ENCODE results near the gene BCL7A.

The BCL7A gene

DNA sequence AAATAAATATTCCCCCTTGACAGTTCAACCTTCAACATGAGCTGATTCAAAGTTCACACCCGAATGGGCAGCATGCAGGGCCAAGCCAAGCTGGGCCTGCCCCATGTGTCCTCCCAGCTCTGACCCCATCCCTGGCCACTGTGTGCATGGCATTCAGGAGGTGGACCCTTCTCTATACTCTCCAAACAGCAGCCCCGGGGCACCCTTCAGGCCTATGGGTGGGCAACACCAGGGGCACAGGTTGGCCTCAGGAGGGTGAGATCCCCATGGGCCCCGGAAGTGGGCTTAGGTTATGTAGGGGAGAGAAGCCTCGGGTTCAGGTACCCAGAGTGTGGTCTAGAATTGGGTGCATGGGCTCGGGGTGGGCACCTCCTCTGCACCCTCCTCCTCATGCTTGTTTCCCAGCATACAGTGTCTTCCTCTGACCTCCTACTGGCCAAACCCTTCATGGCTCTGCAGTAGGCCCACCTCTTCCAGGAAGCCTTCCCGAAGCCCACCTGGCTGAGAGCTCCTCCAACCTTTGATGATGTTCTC is 31.5 kb upstream of the BCL7A start:
- no peak for DNase-seq (ENCODE audit: low spot score)
- CTCF ChIA-PET, result interaction anchor here (0.7 to 1.0 kb wide), 2 partner anchors 196 to 499 kb away, joined by 3 read pairs; no protein-coding TSS in a partner anchor
- H3K27ac ChIP-seq, result peak overlapping the region; percentile 38
- POLR2A ChIA-PET (ENCODE audit: low non-redundant PET), result no interaction called here
- TF ChIP-seq, protein P1, sequence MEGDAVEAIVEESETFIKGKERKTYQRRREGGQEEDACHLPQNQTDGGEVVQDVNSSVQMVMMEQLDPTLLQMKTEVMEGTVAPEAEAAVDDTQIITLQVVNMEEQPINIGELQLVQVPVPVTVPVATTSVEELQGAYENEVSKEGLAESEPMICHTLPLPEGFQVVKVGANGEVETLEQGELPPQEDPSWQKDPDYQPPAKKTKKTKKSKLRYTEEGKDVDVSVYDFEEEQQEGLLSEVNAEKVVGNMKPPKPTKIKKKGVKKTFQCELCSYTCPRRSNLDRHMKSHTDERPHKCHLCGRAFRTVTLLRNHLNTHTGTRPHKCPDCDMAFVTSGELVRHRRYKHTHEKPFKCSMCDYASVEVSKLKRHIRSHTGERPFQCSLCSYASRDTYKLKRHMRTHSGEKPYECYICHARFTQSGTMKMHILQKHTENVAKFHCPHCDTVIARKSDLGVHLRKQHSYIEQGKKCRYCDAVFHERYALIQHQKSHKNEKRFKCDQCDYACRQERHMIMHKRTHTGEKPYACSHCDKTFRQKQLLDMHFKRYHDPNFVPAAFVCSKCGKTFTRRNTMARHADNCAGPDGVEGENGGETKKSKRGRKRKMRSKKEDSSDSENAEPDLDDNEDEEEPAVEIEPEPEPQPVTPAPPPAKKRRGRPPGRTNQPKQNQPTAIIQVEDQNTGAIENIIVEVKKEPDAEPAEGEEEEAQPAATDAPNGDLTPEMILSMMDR (conservative IDR thresholded peaks at IDR 0.05; ENCODE audit: low read depth), result no peak

GRCh38 chr12:121990692-121991603 is 30.7 kb upstream of the BCL7A start:
- POLR2A ChIA-PET (ENCODE audit: low non-redundant PET), result no interaction called here
- TF ChIP-seq, protein P1 (conservative IDR thresholded peaks at IDR 0.05; ENCODE audit: low read depth), result no peak
- peak overlapping the region; percentile 97 for H3K27ac ChIP-seq
- CTCF ChIA-PET, result no interaction called here
- DNase-seq (ENCODE audit: low spot score), result no peak

- POLR2A ChIA-PET (ENCODE audit: low non-redundant PET), result no interaction called here
- H3K27ac ChIP-seq, result peak overlapping the region; percentile 97
- CTCF ChIA-PET, result interaction anchor here (0.6 to 0.7 kb wide), 2 partner anchors 38 to 173 kb away, joined by 3 to 7 read pairs; no protein-coding TSS in a partner anchor
- peak; percentile 96 for DNase-seq (ENCODE audit: low spot score)
- TF ChIP-seq, protein P1 (conservative IDR thresholded peaks at IDR 0.05; ENCODE audit: low read depth), result no peak
These were observed 29.4 kb upstream of the BCL7A start for GRCh38 chr12:121992059-121992879.

DNA sequence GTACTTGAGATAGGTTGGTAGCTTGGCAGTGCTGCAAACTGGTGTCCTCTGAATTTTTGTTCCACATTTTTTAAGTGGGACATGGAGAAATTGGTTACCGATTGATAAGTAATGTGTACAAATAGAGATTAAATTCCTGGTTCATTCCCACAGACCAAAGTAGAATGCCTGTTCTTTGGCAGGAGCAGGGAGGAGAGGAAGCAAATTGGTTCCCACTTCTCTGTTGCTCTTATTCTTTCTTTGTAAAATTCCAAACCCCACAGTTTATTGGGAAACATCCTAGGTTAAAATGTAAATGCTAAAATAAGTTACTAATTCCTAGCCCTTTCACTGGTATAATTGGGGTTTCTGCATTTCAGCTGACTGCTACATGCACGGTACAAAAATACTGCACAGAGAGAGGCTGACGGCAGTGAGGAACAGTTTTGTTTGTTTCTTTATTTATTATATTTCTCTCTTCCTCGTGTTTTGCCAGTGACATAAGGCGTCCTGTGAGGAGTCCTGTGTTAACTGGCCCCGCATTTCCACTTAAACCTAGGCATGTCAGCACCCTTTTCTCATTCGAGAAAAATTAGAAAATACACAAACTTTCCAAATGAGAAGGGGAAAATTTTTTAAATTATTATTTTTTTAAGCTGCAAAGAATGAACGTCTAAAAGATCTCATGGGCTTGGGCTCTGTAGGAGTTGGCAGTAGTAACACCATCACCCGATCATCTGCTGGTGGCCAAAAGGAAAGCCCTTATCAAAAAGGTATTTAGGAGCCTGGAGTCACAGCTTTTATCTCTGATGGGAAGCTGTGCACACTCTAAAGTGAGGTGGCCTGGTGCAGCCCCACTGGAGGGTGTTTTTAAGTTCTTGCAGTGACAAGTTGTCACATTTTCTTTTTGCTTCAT is 25.4 kb upstream of the BCL7A start:
- no peak overlapping the region for H3K27ac ChIP-seq
- POLR2A ChIA-PET (ENCODE audit: low non-redundant PET), result no interaction called here
- TF ChIP-seq, protein P1 (conservative IDR thresholded peaks at IDR 0.05; ENCODE audit: low read depth), result no peak
- CTCF ChIA-PET, result interaction anchor here (0.5 kb wide), 1 partner anchor 47 kb away, joined by 3 read pairs; no protein-coding TSS in a partner anchor
- DNase-seq (ENCODE audit: low spot score), result no peak

DNA sequence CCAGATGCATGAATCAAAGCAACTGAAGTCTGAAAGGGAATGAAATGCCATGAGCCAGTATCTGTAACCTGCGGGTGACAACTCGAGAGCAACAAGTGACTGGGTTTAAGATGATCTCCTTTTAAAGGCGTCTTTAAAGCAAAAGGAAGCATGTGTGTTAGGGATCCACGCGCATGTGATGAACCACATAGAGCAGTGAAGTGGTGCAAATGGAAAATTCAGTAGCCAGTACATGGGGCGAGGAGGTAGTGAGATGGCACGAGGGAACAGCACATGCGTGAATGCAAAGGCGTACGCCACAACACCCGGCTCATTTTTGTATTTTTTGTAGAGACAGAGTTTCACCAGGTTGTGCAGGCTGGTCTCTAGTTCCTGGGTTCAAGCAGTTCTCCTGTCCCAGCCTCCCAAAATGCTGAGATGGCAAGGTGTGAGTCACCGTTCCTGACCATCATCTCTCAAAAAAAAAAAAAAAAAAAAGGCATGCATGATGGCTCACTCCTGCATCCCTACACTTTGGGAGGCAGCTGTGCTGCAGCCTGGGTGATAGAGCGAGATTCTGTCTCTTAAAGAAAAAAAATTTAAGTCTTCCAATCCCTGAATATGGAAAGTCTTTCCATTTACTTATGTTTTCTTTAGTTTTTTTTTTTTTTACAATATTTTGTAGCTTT is 24.6 kb upstream of the BCL7A start:
- H3K27ac ChIP-seq, result no peak overlapping the region
- ChIA-PET CTCF (interaction anchor here (0.5 kb wide), 1 partner anchor 48 kb away, joined by 3 read pairs; no protein-coding TSS in a partner anchor), POLR2A (ENCODE audit: low non-redundant PET) (no interaction called here)
- DNase-seq (ENCODE audit: low spot score), result peak; percentile 22
- TF ChIP-seq, protein P1 (conservative IDR thresholded peaks at IDR 0.05; ENCODE audit: low read depth), result no peak

Data from RWPE1 (cell line).